Muscle layer of colon (tissue), 2 donors: Measurements from ENCODE around the gene FLOT2.
"Not testable (repeated sequence)": the region's sequence is repeated elsewhere in the genome, so short reads cannot be mapped to it uniquely, and the experiment has no call there.

Experiments
- H3K27ac ChIP-seq: one replicate; pipeline ENCODE4 v1.7.0; 2013; ENCODE audit warnings: low read depth, mild to moderate bottlenecking, low read length, moderate library complexity
- H3K27me3 ChIP-seq, 2 donors: one replicate each; pipeline ENCODE4 v1.7.0; 2013; ENCODE audit warnings: low read length in 2 of 2, mild to moderate bottlenecking in 2 of 2; ENCODE audit not compliant: insufficient read depth in 2 of 2, control insufficient read depth in 1 of 2
- H3K36me3 ChIP-seq: one replicate; pipeline ENCODE4 v1.7.0; 2013; ENCODE audit warnings: mild to moderate bottlenecking, low read length; ENCODE audit not compliant: insufficient read depth
- H3K4me1 ChIP-seq: one replicate; pipeline ENCODE4 v1.7.0; 2013; ENCODE audit warnings: mild to moderate bottlenecking, low read length; ENCODE audit not compliant: insufficient read depth
- H3K4me3 ChIP-seq, 2 donors: one replicate each; pipeline ENCODE4 v1.7.0; 2013; ENCODE audit warnings: low read length in 2 of 2, low read depth in 1 of 2, mild to moderate bottlenecking in 1 of 2, moderate library complexity in 1 of 2
- H3K9ac ChIP-seq: one replicate; pipeline ENCODE4 v1.7.0; 2013; ENCODE audit warnings: low read length
- H3K9me3 ChIP-seq: one replicate; pipeline ENCODE4 v1.7.0; 2013; ENCODE audit warnings: mild to moderate bottlenecking, low read length
- donor health status: abdominal sarcoma.
- donor health status: Adenocarcinoma of cecum.

FLOT2 gene

DNA sequence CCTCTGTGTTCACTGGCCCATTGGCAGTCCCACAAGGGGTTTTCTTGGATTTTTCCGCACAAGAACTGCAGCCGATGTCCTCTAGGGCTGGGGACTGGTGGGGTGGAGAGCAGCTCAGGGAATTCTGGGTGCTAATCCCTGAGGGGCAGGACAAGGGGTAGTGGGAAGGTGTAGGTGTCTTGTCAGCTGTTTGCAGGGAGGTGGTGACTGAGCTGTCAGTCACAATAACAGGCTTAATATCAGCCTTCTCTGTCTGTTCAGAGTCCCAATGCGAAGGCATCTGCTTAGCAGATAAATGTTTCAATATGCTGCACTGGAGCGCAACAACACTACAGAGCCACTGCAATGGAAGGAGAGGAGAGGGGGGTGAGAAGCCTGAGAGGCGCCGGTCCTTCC, 15.4 kb upstream of the FLOT2 start:
- H3K27me3 ChIP-seq = peaks cover 0 to 3% of the 10 kb centered on the region in 2 donors
- H3K27ac ChIP-seq = no peak overlapping the region
- peaks cover 90% of the 10 kb centered on the region for H3K36me3 ChIP-seq
- no peak overlapping the region for H3K9ac ChIP-seq
- H3K4me1 ChIP-seq = peaks cover 20% of the 10 kb centered on the region
- H3K9me3 ChIP-seq = no peaks in the 10 kb centered on the region
- H3K4me3 ChIP-seq = no peak overlapping the region

DNA sequence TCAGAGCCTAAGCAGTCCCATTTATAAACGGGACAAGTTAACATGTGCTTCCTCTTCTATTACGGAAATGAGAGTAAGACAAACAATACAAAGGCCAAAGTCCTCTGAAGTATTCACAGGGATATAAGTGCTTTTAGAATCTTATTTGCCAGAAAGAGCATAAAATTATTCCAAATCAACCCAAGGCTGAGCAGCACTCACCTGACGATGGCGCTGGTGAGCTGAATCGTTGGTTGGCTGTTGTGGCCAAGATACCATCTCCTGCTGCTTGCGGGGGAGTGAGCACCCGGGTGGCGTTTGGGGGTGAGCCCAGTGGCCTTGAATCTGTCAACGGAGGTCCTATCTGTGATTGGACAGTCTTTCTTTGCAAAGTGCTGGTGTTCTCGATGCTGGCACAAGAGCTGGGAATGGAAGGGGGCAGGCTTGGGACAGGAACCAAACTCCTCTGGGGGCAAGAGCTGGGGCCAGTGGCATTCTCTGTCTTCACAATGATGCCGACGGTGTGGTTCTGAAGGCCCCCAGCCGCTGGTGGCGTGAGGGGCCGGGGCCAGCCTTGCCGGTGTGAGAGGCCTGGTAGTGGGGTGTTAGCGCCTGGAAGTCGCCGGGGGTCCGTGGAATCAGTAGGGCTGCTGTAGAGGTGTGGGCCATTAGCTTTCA, 14.9 kb upstream of the FLOT2 start:
- Histone ChIP-seq H3K9ac (no peak overlapping the region), H3K27ac (no peak overlapping the region), H3K9me3 (no peaks in the 10 kb centered on the region), H3K4me3 (no peak overlapping the region), H3K36me3 (peaks cover 85% of the 10 kb centered on the region), H3K4me1 (peaks cover 26% of the 10 kb centered on the region), H3K27me3 (peaks cover 0 to 3% of the 10 kb centered on the region in 2 donors)

DNA sequence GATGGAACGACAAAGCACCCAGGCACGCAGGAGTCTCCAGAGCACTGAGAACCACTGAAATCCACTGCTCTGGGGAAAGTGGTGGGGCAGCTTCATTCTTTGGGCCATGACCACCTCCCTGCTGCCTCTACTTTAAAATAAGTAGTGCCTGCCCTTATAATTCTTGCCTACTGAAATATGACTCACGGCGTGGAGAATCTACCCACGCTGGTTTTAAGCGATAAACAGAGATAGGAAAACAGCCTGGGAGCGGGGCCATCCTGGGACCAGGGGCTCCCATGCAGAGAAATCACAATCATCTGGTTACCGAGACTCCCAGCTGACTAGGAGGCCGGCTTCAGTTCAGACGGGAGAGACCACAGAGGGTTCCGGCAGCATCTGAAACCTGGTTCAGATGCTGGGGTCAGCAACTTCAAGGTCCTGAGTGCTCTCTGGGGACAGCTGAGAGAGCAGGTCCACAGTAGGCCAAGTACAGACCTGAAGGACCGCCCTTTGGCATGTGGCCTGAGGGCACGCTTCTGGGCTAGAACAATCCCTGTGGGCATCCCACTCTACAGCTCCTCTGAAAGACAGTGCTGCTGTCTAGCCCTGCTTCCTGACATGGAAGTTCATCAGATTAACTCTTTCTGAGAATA, 14.0 kb upstream of the FLOT2 start:
- no peak overlapping the region for H3K27ac ChIP-seq
- H3K36me3 ChIP-seq = peaks cover 85% of the 10 kb centered on the region
- peaks cover 0 to 3% of the 10 kb centered on the region in 2 donors for H3K27me3 ChIP-seq
- no peaks in the 10 kb centered on the region for H3K9me3 ChIP-seq
- peaks cover 32% of the 10 kb centered on the region for H3K4me1 ChIP-seq
- H3K9ac ChIP-seq = no peak overlapping the region
- no peak overlapping the region for H3K4me3 ChIP-seq

DNA sequence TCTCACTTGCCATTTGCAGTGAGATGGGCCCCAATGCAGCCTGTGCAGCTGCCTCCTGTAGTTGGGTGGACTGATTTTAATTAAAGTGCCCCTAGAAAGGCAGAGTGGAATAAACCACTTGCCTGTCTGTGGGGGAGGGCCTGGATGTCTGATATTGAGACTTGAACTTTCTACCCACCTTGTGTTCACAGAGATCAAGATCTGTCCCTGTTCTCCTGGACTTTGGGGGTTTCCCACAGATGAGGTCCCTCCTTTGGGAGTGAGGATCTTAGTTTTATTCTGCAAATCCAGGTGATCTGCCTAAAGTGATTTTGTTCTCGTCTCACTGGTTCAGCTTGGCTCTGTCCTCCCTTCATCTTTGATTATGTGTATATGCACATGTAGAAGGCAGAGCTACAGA, 13.0 kb upstream of the FLOT2 start:
- no peaks in the 10 kb centered on the region for H3K9me3 ChIP-seq
- no peak overlapping the region for H3K9ac ChIP-seq
- H3K4me3 ChIP-seq = no peak overlapping the region
- H3K36me3 ChIP-seq = peaks cover 84% of the 10 kb centered on the region
- H3K27me3 ChIP-seq = peaks cover 0 to 3% of the 10 kb centered on the region in 2 donors
- no peak overlapping the region for H3K27ac ChIP-seq
- peaks cover 33% of the 10 kb centered on the region for H3K4me1 ChIP-seq

DNA sequence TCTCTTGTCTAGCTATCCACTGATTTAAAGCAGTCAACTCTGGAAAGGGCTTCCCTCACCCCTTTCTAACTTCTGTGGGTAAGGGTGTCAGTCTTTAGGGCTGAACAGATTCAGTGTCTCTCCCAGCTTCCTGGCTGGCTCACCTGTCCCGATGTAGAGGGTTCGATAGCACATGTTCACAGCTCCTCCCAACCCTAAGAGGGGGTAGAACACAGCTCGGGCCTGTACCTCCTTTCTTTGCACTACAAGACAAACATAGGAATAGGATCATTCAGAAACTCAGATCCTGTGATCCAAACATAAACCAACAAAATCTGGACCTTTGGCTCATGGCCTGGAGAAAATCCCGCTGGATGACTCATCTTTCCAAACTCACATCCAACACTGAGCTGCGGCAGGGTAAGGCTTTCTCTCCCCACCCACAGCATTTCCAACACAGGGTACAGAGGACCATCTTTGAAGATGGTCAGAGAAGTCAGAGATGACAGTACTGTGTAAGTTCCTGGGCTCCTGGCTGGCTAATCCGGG, 11.2 kb upstream of the FLOT2 start:
- Histone ChIP-seq H3K36me3 (peaks cover 68% of the 10 kb centered on the region), H3K27me3 (no peaks in the 10 kb centered on the region), H3K27ac (peak overlapping the region; percentile 73), H3K9me3 (no peaks in the 10 kb centered on the region), H3K4me1 (peaks cover 33% of the 10 kb centered on the region), H3K9ac (peak overlapping the region; percentile 27), H3K4me3 (no peak overlapping the region)

DNA sequence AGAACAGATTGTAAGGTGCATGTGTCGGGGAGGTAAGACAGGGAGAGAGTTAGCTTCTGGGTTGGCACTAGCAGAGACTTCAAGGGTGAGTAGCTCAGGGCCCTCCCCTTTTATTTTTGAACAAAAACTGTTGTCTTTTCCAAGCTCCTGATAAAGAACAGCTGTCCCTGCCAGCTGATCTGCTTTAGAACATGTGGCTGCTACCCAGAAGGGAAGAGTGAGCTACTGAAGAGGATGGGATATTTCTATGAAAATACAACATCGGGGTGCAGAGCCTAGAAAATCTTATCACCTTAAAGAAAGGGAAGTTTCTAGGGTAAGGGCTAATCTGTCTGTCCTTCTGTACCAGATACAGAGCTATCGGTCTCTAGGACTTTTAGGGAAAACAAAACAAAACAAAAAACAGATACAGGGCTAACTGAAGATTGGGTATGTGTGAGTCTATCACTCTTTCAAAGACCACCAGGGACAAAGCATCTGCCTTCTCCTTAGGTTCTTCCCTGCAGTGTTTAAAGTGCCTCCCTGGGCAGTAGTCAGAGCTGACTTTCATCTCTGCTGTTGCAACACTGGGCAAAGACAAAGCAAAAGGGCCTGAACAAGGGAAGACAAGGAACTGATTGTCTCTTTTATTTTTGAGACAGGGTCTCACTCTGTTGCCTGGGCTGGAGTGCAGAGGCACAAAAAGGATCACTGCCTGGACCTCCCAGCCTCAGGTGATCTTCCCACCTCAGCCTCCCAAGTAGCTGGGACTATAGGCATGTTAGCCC, 10.4 kb upstream of the FLOT2 start:
- Histone ChIP-seq H3K27ac (peak overlapping the region; percentile 73), H3K4me3 (no peak overlapping the region), H3K4me1 (peaks cover 33% of the 10 kb centered on the region), H3K9ac (no peak overlapping the region), H3K36me3 (peaks cover 60% of the 10 kb centered on the region), H3K9me3 (no peaks in the 10 kb centered on the region), H3K27me3 (no peaks in the 10 kb centered on the region)

DNA sequence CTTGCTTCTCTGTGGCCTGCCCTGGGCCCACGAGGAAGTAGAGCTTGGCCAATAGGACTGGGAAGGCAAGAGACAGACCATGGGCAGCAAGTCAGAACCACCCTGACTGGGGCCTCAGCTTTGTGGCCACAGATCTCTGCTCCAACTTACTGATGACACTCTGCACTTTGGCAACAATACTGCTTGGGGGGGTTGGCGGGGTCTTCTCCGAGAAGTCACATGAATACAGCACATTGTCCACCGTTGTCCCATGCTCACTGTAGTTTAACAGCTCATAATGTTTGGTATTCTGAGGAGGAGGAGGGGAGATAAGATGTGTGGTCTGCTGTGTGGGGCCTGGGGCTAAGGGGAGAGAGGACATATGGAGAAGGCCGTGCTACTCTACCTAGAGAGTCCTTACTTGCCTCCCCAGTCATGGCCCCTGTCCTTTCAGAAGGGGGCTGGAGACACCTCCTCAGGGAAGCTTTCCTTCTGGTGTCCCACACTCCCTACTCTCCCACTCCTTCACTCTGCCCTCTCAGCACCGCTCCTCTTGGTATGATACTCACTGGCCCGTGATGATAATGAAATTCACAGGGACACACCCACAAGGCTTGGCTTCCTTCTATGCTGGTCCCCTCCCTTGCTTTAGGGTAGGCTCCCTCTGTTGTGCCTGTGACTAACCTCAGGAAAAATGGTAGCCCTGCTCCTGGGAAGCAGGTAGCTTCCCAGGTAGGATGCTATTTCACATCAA, 9.3 kb upstream of the FLOT2 start:
- Histone ChIP-seq H3K9me3 (no peaks in the 10 kb centered on the region), H3K27ac (peak overlapping the region; percentile 46), H3K27me3 (no peaks in the 10 kb centered on the region), H3K4me1 (peaks cover 36% of the 10 kb centered on the region), H3K36me3 (peaks cover 50% of the 10 kb centered on the region), H3K4me3 (no peak overlapping the region), H3K9ac (no peak overlapping the region)

DNA sequence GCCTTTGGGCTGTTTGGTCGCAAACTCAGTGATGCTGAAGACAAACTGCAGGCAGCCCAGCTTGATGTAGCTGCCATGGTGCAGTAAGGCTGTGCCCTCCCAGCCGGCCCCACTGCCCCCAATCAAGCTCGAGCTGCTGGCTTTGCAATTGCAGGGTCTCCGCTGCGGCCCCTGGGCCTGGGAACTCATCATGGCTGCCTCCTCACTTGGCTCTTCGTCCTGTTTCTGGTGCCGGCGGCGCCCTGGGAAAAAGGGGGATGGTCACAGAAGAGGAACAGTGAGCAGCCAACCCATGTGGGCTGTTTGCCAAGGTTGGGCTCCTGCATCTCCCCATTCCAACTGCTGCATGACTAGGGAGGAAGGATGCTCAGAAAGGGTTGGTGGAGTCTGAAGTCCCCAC, 8.7 kb upstream of the FLOT2 start:
- Histone ChIP-seq H3K4me3 (no peak overlapping the region), H3K9ac (no peak overlapping the region), H3K9me3 (no peaks in the 10 kb centered on the region), H3K27me3 (no peaks in the 10 kb centered on the region), H3K27ac (no peak overlapping the region), H3K36me3 (peaks cover 44% of the 10 kb centered on the region), H3K4me1 (peaks cover 39% of the 10 kb centered on the region)

DNA sequence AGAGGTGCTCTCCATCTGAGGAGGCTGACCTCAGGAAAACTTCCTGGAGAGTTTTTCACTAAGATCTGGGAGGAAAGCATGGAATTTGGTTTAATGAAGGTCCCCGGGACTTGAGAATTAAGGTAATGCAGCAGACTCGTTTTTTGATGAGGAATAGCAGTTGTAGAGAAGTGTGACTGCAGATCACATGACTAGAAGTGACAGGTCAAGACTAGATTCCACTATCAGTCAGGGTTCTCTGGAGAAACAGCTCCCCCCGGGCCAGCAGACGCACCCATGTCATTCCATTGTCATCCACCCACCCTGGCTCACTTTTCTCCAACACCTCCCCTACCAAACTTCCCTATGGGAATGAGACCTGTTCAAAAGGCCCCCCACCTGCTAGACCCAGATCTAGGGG, 7.3 kb upstream of the FLOT2 start:
- H3K27ac ChIP-seq = no peak overlapping the region
- no peaks in the 10 kb centered on the region for H3K27me3 ChIP-seq
- peaks cover 39% of the 10 kb centered on the region for H3K4me1 ChIP-seq
- no peaks in the 10 kb centered on the region for H3K9me3 ChIP-seq
- H3K4me3 ChIP-seq = no peak overlapping the region
- peaks cover 29% of the 10 kb centered on the region for H3K36me3 ChIP-seq
- H3K9ac ChIP-seq = no peak overlapping the region

DNA sequence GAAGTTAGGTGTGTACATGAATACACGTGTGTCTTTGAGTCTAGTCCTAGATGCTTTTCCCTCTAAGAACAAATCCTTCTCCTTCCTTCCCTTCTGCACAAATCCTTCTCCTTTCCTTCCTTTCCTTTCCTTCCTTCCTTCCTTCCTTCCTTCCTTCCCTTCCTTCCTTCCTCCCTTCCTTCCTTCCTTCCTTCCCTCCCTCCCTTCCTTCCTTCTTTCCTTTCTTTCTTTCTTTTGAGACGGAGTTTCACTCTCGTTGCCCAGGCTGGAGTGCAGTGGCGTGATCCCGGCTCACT, 6.0 kb upstream of the FLOT2 start:
- not testable (repeated sequence) for H3K9ac ChIP-seq, H3K4me3 ChIP-seq, H3K9me3 ChIP-seq, H3K27ac ChIP-seq, H3K27me3 ChIP-seq
- peaks cover 18% of the 10 kb centered on the region for H3K36me3 ChIP-seq
- H3K4me1 ChIP-seq = peaks cover 30% of the 10 kb centered on the region
